Effector memory CD8-positive, alpha-beta T cell (primary cell): ENCODE data around the gene TATDN2.

ENCODE experiments used
- ATAC-seq: fragments of 150-1000 bp; cut with Tn5 transposase; replicated peaks from 2 replicates; pipeline ENCODE4 v1.10.0; 2021; ENCODE audit warnings: mild to moderate bottlenecking, moderate library complexity
- DNase-seq, 3 experiments: peaks; one replicate each; pipeline ENCODE4 v3.0.0; 2021
- H3K27ac Mint-ChIP-seq, 2 donors: one replicate each; pipeline ENCODE4 v1.8.0; 2022; ENCODE audit warnings: mild to moderate bottlenecking in 2 of 2, mixed read lengths in 2 of 2, moderate library complexity in 2 of 2
- H3K27me3 Mint-ChIP-seq, 2 donors: one replicate each; pipeline ENCODE4 v1.8.0; 2022; ENCODE audit warnings: mixed read lengths in 2 of 2
- H3K36me3 Mint-ChIP-seq: one replicate; pipeline ENCODE4 v1.8.0; 2022; ENCODE audit warnings: mild to moderate bottlenecking, moderate library complexity, mixed read lengths; ENCODE audit not compliant: insufficient read depth
- H3K4me1 Mint-ChIP-seq, 2 donors: one replicate each; pipeline ENCODE4 v1.8.0; 2022; ENCODE audit warnings: low read depth in 2 of 2, mixed read lengths in 2 of 2
- H3K4me3 Mint-ChIP-seq, 2 donors: one replicate each; pipeline ENCODE4 v1.8.0; 2022; ENCODE audit warnings: mild to moderate bottlenecking in 2 of 2, mixed read lengths in 2 of 2, moderate library complexity in 2 of 2
- H3K9me3 Mint-ChIP-seq, 2 donors: one replicate each; pipeline ENCODE4 v1.8.0; 2022; ENCODE audit warnings: mixed read lengths in 2 of 2

TATDN2 gene

DNA sequence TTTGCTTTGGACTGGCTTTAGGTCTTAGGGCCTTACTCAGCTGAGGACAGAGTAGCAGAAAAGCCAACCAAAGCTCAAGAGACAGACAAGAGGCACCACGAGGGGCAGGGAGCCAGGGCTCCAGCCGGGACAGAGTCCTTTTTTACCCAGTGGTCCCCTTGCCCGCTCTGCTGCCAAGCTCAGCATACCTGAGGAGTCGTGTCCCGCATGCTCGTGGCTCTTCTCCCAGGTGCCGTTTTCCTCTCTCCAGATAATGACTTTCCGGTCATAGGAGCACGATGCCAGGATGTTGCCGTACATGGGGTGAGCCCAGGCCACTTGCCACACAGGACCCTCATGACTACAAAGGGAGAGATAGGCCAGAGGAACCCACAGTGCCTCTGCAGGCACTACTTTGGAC lies 64.1 kb downstream of the TATDN2 start:
- H3K27ac Mint-ChIP-seq: peak overlapping the region in 1 of 2 donors; percentile 32
- peaks cover 58% of the 10 kb centered on the region for H3K36me3 Mint-ChIP-seq
- DNase-seq: no peak
- H3K27me3 Mint-ChIP-seq: no peaks in the 10 kb centered on the region
- no peak overlapping the region for H3K4me3 Mint-ChIP-seq
- H3K9me3 Mint-ChIP-seq: no peaks in the 10 kb centered on the region
- H3K4me1 Mint-ChIP-seq: peaks cover 0 to 8% of the 10 kb centered on the region in 2 donors
- no peak for ATAC-seq

DNA sequence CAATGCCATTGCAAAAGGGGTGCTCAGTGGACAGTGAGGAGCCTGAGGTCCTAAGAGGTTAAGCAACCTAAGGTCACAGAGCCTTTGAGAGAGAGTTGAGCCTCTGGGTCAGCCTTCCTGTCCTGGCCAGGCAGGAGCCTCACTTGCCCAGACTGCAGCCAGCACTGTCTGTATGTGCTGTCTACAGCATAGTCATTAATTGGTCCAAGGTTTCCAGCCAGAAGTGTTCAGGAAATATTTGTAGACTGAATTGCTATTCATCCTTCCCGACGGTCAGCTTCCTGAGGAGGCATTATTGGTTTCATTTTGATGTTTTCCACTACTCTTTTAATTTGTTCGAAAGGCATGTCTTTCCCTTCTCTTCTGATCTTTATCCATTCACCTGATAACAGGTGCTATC lies 64.6 kb downstream of the TATDN2 start:
- DNase-seq (no peak), ATAC-seq (no peak)
- no peak overlapping the region for H3K4me3 Mint-ChIP-seq
- no peaks in the 10 kb centered on the region for H3K27me3 Mint-ChIP-seq
- H3K36me3 Mint-ChIP-seq: peaks cover 53% of the 10 kb centered on the region
- H3K9me3 Mint-ChIP-seq: no peaks in the 10 kb centered on the region
- H3K27ac Mint-ChIP-seq: peak overlapping the region; percentile 32 to 74
- H3K4me1 Mint-ChIP-seq: peaks cover under 1 to 8% of the 10 kb centered on the region in 2 donors

DNA sequence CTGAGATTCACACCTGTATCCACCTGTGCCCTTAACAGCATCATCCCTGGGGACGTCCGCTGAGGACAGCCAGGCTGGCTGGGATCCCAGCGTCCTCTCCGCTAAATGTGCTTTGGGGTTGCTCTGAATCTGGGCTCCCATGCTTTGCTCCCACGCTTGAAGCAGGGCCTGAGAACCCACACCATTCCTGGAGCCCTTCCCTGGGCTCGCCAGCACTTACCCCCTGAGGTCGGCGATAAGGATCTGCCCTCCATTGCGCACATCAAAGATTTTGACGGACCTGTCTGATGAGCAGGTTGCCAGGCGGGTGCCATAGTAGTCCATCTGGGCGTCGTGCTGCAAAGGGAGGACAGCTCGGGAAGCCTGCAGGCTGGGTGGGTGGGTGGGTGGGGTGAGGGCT lies 66.8 kb downstream of the TATDN2 start:
- H3K4me1 Mint-ChIP-seq: peaks cover 16 to 18% of the 10 kb centered on the region in 2 donors
- no peaks in the 10 kb centered on the region for H3K9me3 Mint-ChIP-seq
- ATAC-seq (no peak), DNase-seq (no peak)
- H3K36me3 Mint-ChIP-seq: peaks cover 39% of the 10 kb centered on the region
- no peaks in the 10 kb centered on the region for H3K27me3 Mint-ChIP-seq
- peak overlapping the region in 1 of 2 donors; percentile 59 for H3K27ac Mint-ChIP-seq
- H3K4me3 Mint-ChIP-seq: no peak overlapping the region

DNA sequence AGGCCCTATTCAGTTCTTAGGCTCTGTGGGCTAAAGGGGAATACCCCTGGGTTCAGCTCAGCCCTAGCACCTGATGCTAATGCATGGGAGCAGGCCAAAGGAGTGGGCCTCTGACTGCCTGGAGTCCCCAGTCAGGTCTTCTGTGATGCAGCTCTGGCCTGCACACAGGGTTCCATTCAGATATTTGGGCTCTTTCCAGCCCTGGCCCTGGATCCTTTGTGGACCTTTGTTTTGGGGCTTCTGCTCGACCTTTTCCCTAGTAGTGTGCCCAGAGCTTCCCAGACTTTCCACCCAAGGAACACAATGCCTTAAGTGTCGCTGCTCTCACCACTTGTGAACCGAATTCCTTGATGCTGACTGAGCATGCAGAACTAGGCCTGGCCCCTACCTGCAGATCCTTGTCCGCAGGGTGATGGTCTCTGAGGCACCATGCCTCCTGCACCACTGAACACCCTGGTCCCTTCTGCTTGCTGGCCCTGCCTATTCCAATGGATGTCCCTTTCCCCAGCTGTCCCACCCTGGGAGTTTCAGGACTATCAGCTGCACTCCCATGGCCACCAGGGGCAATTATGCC lies 67.6 kb downstream of the TATDN2 start:
- Mint-ChIP-seq H3K27me3 (no peaks in the 10 kb centered on the region), H3K36me3 (peaks cover 42% of the 10 kb centered on the region), H3K4me3 (no peak overlapping the region), H3K4me1 (peaks cover 16 to 22% of the 10 kb centered on the region in 2 donors), H3K9me3 (no peaks in the 10 kb centered on the region), H3K27ac (peak overlapping the region in 1 of 2 donors; percentile 59)
- ATAC-seq (no peak), DNase-seq (no peak)

DNA sequence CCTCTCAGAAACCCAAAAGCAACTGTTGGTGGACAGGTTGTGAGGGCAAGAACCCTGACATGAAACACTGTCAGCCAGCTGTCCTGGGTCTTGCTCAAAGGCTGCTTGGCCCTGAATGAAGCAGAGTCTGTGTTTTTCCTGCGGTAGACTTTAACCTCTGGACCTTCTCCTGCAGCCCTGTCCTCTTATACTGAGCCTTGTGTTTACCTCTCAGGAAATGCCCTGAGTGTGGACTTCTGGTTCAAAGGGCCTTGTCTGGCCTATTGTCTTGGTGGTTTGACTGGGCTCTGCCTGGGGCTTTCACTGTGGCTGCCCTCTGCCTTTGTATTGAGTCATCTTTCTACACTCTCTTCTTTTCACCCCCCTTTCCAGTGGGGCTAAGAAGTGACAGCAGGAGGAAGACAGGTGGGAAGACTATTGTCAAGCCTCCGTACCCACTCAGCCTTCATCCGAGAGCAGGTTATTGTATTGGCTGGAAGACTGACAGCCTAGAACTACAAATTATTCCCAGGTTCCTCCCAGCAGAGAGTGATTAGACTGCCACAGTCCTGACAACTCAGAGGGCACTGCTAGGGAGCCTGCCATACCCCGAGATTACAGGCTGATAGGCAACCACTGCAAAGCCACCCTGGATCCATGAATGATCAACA lies 69.2 kb downstream of the TATDN2 start:
- no peak for DNase-seq
- Mint-ChIP-seq H3K27ac (no peak overlapping the region), H3K9me3 (no peaks in the 10 kb centered on the region), H3K4me1 (peaks cover 14 to 29% of the 10 kb centered on the region in 2 donors), H3K27me3 (no peaks in the 10 kb centered on the region), H3K4me3 (no peak overlapping the region), H3K36me3 (peaks cover 35% of the 10 kb centered on the region)
- ATAC-seq: no peak

- no peak overlapping the region for H3K27ac Mint-ChIP-seq
- H3K36me3 Mint-ChIP-seq: peaks cover 33% of the 10 kb centered on the region
Measured at GRCh38 chr3:10317961-10318350, 69.7 kb downstream of the TATDN2 start.

DNA sequence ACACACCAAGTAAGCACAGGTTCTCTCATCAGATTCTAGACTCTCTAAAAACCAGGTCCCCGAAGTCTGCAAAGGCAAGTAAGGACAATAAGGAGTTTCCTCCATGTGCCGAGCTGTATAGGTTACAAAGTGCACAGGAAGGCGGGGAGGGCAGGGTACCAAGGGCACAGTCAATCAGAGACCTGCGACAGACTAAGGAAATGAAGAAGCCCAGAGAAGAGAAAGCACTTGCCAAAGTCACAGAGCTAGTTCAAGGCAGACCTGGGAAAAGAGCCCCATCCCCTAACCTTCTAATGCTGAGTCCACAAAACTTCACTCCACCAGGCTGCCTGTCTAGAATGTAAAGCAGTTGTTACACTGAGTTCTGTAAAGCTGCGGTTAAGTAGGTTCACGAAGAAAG lies 71.0 kb downstream of the TATDN2 start:
- H3K9me3 Mint-ChIP-seq: no peaks in the 10 kb centered on the region
- ATAC-seq (no peak), DNase-seq (no peak)
- H3K27ac Mint-ChIP-seq: peak overlapping the region; percentile 92 to 96
- H3K36me3 Mint-ChIP-seq: peaks cover 25% of the 10 kb centered on the region
- peaks cover 0 to 9% of the 10 kb centered on the region in 2 donors for H3K27me3 Mint-ChIP-seq
- H3K4me1 Mint-ChIP-seq: peaks cover 12 to 29% of the 10 kb centered on the region in 2 donors
- H3K4me3 Mint-ChIP-seq: peak overlapping the region; percentile 86 to 90

More at GRCh38 chr3:10317961-10318350, 69.7 kb downstream of the TATDN2 start:
- no peaks in the 10 kb centered on the region for H3K27me3 Mint-ChIP-seq
- H3K9me3 Mint-ChIP-seq: no peaks in the 10 kb centered on the region
- no peak for DNase-seq
- H3K4me1 Mint-ChIP-seq: peaks cover 14 to 29% of the 10 kb centered on the region in 2 donors
- H3K4me3 Mint-ChIP-seq: peak overlapping the region; percentile 14 to 22
- no peak for ATAC-seq

DNA sequence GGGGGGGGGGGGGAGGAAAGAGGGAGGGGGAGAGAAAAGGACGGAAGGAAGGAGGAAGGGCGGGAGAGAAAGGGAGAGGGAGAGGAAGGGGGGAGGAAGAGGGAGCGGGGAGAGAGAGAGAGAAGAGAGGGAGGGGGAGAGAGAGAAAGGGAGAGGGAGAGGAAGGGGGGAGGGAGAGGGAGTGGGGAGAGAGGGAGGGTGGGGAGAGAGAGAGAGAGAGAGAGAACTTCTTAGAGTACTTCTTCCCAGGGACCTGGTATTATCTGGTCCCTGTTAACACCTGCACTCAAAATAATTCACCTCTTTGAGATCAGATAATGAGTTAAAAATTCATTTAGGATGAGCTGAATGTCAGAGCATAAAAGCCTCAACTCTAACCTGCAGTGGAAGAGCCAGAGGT lies 71.5 kb downstream of the TATDN2 start:
- peaks cover 23% of the 10 kb centered on the region for H3K36me3 Mint-ChIP-seq
- H3K4me3 Mint-ChIP-seq: peak overlapping the region; percentile 86 to 90
- peaks cover 12 to 29% of the 10 kb centered on the region in 2 donors for H3K4me1 Mint-ChIP-seq
- DNase-seq (no peak), ATAC-seq (no peak)
- peaks cover 0 to 14% of the 10 kb centered on the region in 2 donors for H3K27me3 Mint-ChIP-seq
- H3K9me3 Mint-ChIP-seq: no peaks in the 10 kb centered on the region
- H3K27ac Mint-ChIP-seq: peak overlapping the region; percentile 92 to 96

- Mint-ChIP-seq H3K4me3 (peak overlapping the region; percentile 86 to 90), H3K9me3 (no peaks in the 10 kb centered on the region), H3K4me1 (peaks cover 12 to 29% of the 10 kb centered on the region in 2 donors), H3K27ac (peak overlapping the region; percentile 92 to 96), H3K27me3 (peaks cover 0 to 19% of the 10 kb centered on the region in 2 donors), H3K36me3 (peaks cover 23% of the 10 kb centered on the region)
- no peak for DNase-seq
- no peak for ATAC-seq
Measured at GRCh38 chr3:10320320-10320677, 72.0 kb downstream of the TATDN2 start.

DNA sequence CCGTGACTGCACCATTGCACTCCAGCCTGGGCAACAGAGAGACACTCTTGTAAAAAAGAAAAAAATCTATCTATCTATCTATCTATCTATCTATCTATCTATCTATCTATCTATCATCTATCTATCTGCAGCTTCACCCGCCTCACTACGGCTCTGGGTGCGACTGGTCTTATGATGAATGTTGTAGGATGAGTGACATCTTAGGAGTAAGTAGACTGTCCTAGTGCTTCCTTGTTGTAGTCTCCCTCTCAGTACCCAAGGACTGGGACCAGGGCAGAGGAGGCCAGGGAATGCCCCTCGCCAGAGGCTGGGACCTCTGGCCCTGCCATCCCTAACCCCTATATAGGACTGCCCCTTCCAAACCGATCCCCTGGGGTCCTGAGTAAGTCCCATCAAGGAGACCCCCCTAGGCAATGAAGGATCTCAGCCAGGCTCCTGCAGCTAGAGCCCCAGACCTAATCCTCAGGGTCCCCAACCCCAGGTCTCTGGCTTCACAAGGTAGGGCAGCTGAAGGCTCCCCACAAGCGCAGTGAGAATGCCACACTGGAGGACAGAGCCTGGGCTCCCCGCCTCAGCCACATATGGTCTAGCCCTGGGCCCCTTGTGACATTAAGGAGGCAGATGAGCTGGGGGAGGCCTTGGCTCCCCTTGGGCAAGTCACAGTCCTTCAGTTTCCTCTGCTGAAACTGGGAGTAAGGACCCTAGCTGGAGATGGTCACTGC lies 73.5 kb downstream of the TATDN2 start:
- no peaks in the 10 kb centered on the region for H3K9me3 Mint-ChIP-seq
- H3K27me3 Mint-ChIP-seq: peaks cover 0 to 34% of the 10 kb centered on the region in 2 donors
- peak overlapping the region; percentile 92 to 96 for H3K27ac Mint-ChIP-seq
- DNase-seq (no peak), ATAC-seq (no peak)
- peaks cover 23% of the 10 kb centered on the region for H3K36me3 Mint-ChIP-seq
- peaks cover 12 to 29% of the 10 kb centered on the region in 2 donors for H3K4me1 Mint-ChIP-seq
- H3K4me3 Mint-ChIP-seq: peak overlapping the region; percentile 86 to 90

- H3K9me3 Mint-ChIP-seq: no peaks in the 10 kb centered on the region
- no peak overlapping the region for H3K4me3 Mint-ChIP-seq
Measured at GRCh38 chr3:10322352-10322710, 74.1 kb downstream of the TATDN2 start.

GRCh38 chr3:10327592-10327991 lies 79.3 kb downstream of the TATDN2 start:
- H3K4me3 Mint-ChIP-seq: no peak overlapping the region
- peaks cover 21 to 91% of the 10 kb centered on the region in 2 donors for H3K27me3 Mint-ChIP-seq
- ATAC-seq (no peak), DNase-seq (no peak)
- no peaks in the 10 kb centered on the region for H3K4me1 Mint-ChIP-seq
- H3K36me3 Mint-ChIP-seq: no peaks in the 10 kb centered on the region
- no peak overlapping the region for H3K27ac Mint-ChIP-seq
- no peaks in the 10 kb centered on the region for H3K9me3 Mint-ChIP-seq

More at GRCh38 chr3:10322352-10322710, 74.1 kb downstream of the TATDN2 start:
- Mint-ChIP-seq H3K4me1 (peaks cover 12 to 29% of the 10 kb centered on the region in 2 donors), H3K27ac (peak overlapping the region in 1 of 2 donors; percentile 96), H3K36me3 (peaks cover 23% of the 10 kb centered on the region), H3K27me3 (peaks cover 0 to 38% of the 10 kb centered on the region in 2 donors)
- DNase-seq (peak in 1 of 3 experiments; percentile 19), ATAC-seq (no peak)

GRCh38 chr3:10328460-10329071 lies 80.3 kb downstream of the TATDN2 start:
- Mint-ChIP-seq H3K4me1 (peaks cover 0 to 2% of the 10 kb centered on the region in 2 donors), H3K9me3 (no peaks in the 10 kb centered on the region), H3K4me3 (no peak overlapping the region), H3K27me3 (peaks cover 21 to 93% of the 10 kb centered on the region in 2 donors), H3K27ac (no peak overlapping the region), H3K36me3 (no peaks in the 10 kb centered on the region)
- ATAC-seq (no peak), DNase-seq (no peak)
